GM12873 (cell line): ENCODE data around the gene ALG14.

Experiments used
- TF ChIP-seq, protein P1 (sequence below): IDR thresholded peaks from 2 replicates; pipeline ENCODE4 v1.5.1; 2012; ENCODE audit warnings: low read depth, mild to moderate bottlenecking, moderate library complexity, low read length, control low read depth; ENCODE audit not compliant: insufficient read depth; ENCODE audit errors: missing control alignments

ALG14 gene

DNA sequence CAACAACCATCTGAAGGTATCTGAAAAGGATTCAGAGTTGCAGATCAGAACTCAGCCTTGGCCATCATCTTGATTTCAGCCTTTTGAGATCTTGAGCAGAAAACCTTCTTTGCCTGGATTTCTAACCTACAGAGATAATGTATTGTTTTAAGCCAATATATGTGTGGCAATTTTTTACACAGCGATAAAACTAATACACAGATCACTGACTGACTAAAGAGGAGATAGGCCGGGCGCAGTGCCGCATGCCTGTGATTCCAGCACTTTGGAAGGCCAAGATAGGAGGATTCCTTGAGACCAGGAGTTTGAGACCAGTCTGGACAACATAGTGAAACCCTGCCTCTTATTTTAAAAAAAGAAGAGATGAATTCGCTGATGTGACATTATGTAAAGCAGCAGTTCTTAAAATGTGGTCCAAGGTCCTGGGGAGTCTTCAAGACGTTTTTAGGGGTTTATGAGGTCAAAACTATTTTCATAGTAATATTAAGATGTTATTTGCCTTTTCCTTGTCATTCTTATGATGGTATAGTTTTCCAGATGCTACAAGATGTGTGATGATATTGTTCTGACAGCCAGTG, 95.7 kb downstream of the ALG14 start:
- TF ChIP-seq, protein P1, sequence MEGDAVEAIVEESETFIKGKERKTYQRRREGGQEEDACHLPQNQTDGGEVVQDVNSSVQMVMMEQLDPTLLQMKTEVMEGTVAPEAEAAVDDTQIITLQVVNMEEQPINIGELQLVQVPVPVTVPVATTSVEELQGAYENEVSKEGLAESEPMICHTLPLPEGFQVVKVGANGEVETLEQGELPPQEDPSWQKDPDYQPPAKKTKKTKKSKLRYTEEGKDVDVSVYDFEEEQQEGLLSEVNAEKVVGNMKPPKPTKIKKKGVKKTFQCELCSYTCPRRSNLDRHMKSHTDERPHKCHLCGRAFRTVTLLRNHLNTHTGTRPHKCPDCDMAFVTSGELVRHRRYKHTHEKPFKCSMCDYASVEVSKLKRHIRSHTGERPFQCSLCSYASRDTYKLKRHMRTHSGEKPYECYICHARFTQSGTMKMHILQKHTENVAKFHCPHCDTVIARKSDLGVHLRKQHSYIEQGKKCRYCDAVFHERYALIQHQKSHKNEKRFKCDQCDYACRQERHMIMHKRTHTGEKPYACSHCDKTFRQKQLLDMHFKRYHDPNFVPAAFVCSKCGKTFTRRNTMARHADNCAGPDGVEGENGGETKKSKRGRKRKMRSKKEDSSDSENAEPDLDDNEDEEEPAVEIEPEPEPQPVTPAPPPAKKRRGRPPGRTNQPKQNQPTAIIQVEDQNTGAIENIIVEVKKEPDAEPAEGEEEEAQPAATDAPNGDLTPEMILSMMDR = no peak

GRCh38 chr1:94974824-94975223, 97.9 kb downstream of the ALG14 start:
- TF ChIP-seq, protein P1 = no peak

DNA sequence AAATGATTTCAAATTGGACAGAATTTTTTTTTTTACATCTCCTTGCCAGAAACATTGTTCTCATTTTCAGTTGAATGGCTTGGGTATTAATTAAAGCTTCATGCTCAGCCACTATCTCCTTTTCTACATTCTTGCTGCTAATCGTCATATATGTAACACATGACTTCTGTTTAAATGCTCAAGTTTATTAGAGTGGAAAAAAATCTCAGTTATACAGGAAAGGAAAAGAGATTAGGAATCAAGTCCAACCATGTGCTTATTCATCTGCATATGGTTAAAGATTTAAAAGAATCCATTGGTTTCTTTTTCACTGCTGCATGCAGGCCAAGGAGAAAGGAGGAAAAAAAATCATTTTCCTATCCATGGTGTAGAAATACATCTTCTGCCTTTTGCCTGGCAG, 98.5 kb downstream of the ALG14 start:
- TF ChIP-seq, protein P1 = no peak

DNA sequence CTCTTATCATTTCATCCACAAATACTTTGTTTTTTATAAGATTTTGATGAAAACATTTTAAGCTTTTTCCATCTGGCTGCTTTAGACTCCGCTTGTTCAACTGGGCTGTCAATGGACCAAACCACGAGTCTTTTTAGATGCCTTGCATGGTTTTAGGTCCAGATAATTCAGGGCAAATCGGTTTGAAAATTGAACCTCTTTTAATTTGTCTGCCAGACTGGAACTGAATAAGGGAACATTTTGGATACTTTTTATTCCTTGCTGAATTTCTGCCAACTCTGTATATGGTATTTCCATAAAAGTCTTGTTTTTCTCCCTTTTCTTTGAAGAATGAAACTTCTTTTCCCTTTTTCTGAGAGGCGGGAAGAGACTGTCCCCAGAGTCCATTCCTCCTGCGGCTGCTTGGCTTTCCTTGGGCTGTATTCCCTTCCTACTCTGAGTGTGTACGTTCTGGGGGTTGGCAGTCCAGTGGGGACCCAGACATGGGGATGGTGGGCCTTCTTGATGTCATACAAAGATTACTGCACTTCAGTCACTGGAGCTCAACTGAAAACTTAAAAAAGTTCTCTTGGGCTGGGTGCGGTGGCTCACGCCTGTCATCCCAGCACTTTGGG, 99.3 kb downstream of the ALG14 start:
- TF ChIP-seq, protein P1 = no peak

- TF ChIP-seq, protein P1 = no peak
Measured at GRCh38 chr1:94971491-94971924, 101.2 kb downstream of the ALG14 start.

DNA sequence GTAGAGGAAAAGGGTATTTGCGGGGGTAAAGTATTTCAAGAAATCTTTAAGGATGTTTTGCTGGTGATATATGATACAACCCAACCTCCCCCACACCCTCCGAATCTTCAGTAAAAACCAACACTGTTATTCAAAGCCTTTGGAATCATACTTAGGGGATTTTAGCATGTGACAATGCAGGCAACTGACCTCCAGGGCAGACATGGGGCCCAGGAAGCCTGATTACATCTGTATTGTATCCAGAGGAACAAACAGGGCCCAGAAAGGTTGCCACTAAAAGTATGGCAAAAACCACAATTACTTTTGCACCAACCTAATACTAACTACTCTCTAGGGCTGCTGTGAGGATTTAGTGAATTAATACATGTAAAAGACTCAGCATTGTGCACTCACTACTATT, 102.0 kb downstream of the ALG14 start:
- TF ChIP-seq, protein P1 = no peak

DNA sequence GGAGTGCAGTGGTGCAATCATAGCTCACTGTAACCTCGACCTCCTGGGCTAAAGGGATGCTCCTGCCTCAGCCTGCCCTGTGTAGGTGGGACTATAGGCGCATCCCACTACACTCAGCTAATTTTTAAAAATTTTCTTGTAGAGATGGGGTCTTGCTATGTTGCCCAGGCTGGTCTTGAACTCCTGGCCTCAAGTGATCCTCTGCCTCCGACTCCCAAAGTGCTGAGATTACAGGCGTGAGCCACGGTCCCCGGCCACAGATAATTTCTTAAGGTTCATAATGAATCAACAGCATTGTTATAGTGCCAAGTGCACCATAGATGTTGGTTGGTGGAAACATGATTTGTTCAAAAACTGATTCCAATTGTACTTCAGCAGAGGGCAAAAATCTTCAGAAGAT, 103.6 kb downstream of the ALG14 start:
- TF ChIP-seq, protein P1 = no peak
